ENCODE data around the gene HOXD11. TPM values are rescaled to one million over a fixed set of nuclear protein-coding genes. Genes with fewer than 3 reads are reported as not detected.

Gene HOXD11
- total and polyA plus RNA-seq, 9 of the 15 experiments (the other 6 are each of a cell fraction or from before 2014, with no cell fraction given) = not detected

- TF ChIP-seq CBX1 (IDR thresholded peaks at IDR 0.05; ENCODE audit: low read depth) (no peak), ZNF707 (CRISPR knock-in tag; conservative IDR thresholded peaks at IDR 0.05) (no peak), ZNF41 (CRISPR knock-in tag; conservative IDR thresholded peaks at IDR 0.05) (no peak), HBP1 (CRISPR knock-in tag; IDR thresholded peaks at IDR 0.05) (no peak), ZBTB7A (IDR thresholded peaks at IDR 0.05; ENCODE audit: borderline replicate concordance, control insufficient read depth, low read depth, low read length) (no peak), DIDO1 (tag; IDR thresholded peaks at IDR 0.05; ENCODE audit: low read depth) (no peak), PBX2 (CRISPR knock-in tag; IDR thresholded peaks at IDR 0.05; ENCODE audit: low read depth) (no peak), PBX2 (tag; conservative IDR thresholded peaks at IDR 0.05; ENCODE audit: low read depth) (no peak), UBTF (IDR thresholded peaks at IDR 0.05; ENCODE audit: borderline replicate concordance in 1 of 2, low read depth in 2 of 2, low read length in 2 of 2) (no peak; a peak in 1 of 4 replicates), E4F1 (CRISPR knock-in tag; IDR thresholded peaks at IDR 0.05; ENCODE audit: borderline replicate concordance) (no peak), PHF8 (IDR thresholded peaks at IDR 0.05; ENCODE audit: borderline replicate concordance, low read length) (peak; percentile 20; the same call in 1 of the 2 replicates), DMBX1 (CRISPR knock-in tag; IDR thresholded peaks at IDR 0.05; ENCODE audit: borderline replicate concordance) (no peak), RAD51 (IDR thresholded peaks at IDR 0.05; ENCODE audit: borderline replicate concordance, low read depth) (no peak), L3MBTL2 (IDR thresholded peaks at IDR 0.05) (peak; percentile 91), ZNF354B (CRISPR knock-in tag; IDR thresholded peaks at IDR 0.05) (no peak), FIP1L1 (IDR thresholded peaks at IDR 0.05; ENCODE audit: low read depth, low read length, poor library complexity, severe bottlenecking) (no peak), ZNF561 (CRISPR knock-in tag; conservative IDR thresholded peaks at IDR 0.05) (no peak), EGR1 (conservative IDR thresholded peaks at IDR 0.05) (peak; percentile 75)
Measured at GRCh38 chr2:176130147-176130956, 23.3 kb downstream of the HOXD11 start (continued).

Data from K562 (cell line).